Endothelial cell (in vitro differentiated cells): ENCODE measurements around the gene IQSEC3. TPM values are rescaled to one million over a fixed set of nuclear protein-coding genes. Genes with fewer than 3 reads are reported as not detected.

Source experiments
- DNase-seq: peaks from one replicate; pipeline ENCODE4 v3.0.0; 2021; ENCODE audit warnings: low spot score
- H3K27ac Mint-ChIP-seq: one replicate; pipeline ENCODE4 v1.8.0; 2021; ENCODE audit warnings: mixed read lengths, inconsistent platforms; ENCODE audit not compliant: unreplicated experiment
- H3K27me3 Mint-ChIP-seq: one replicate; pipeline ENCODE4 v1.8.0; 2021; ENCODE audit warnings: mild to moderate bottlenecking, moderate library complexity, mixed read lengths, inconsistent platforms; ENCODE audit not compliant: unreplicated experiment
- H3K36me3 Mint-ChIP-seq: one replicate; pipeline ENCODE4 v1.8.0; 2021; ENCODE audit warnings: mild to moderate bottlenecking, low read depth, mixed read lengths, inconsistent platforms; ENCODE audit not compliant: unreplicated experiment
- H3K4me1 Mint-ChIP-seq: one replicate; pipeline ENCODE4 v1.8.0; 2021; ENCODE audit warnings: mild to moderate bottlenecking, mixed read lengths, inconsistent platforms; ENCODE audit not compliant: unreplicated experiment
- H3K4me3 Mint-ChIP-seq: one replicate; pipeline ENCODE4 v1.8.0; 2021; ENCODE audit warnings: mild to moderate bottlenecking, mixed read lengths, inconsistent platforms; ENCODE audit not compliant: unreplicated experiment
- H3K9me3 Mint-ChIP-seq: one replicate; pipeline ENCODE4 v1.8.0; 2021; ENCODE audit warnings: mixed read lengths, inconsistent platforms; ENCODE audit not compliant: unreplicated experiment
- total RNA-seq: library from RNA; stranded (reverse); fragmentation: NEBNext Ultra II Directional; extraction: Animal tissue kit (Norgen Biotek cat#: 25700); gene quantifications from one replicate; pipeline ENCODE4 v1.2.1, GENCODE V29; 2021; ENCODE audit not compliant: unreplicated experiment
- TF ChIP-seq, protein P1 (sequence below): fragments of 200-600 bp; sonication (generic); IDR thresholded peaks from one replicate; pipeline ENCODE4 v1.5.0; 2021; ENCODE audit warnings: antibody characterized with exemption; ENCODE audit not compliant: unreplicated experiment

The IQSEC3 gene
- total RNA-seq, 1 donor from 2014 or later, result 13.2 TPM

DNA sequence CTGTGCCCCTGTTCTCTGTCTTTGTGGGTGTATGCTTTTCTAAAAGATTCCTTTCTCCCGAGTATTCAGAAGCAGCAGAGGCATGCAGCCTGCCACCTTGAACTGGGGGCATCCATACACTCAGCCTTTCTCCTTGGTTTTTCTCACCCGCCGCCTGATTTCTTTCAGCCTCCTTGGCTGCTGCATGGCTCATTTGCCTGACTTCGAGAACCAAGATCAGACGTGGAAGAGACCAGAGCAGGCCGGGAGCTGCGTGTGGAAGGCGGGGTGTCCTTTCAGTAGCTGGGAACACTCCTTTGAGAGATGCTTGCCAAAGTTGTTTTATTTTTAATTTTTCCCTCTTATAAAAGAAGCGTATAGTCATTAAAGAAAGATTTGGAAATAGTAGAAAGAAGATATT is 94.3 kb downstream of the IQSEC3 start:
- Mint-ChIP-seq H3K27me3 (peaks cover 16% of the 10 kb centered on the region), H3K36me3 (peaks cover 7% of the 10 kb centered on the region), H3K27ac (no peak overlapping the region), H3K9me3 (no peaks in the 10 kb centered on the region), H3K4me3 (no peak overlapping the region), H3K4me1 (no peaks in the 10 kb centered on the region)
- TF ChIP-seq, protein P1, sequence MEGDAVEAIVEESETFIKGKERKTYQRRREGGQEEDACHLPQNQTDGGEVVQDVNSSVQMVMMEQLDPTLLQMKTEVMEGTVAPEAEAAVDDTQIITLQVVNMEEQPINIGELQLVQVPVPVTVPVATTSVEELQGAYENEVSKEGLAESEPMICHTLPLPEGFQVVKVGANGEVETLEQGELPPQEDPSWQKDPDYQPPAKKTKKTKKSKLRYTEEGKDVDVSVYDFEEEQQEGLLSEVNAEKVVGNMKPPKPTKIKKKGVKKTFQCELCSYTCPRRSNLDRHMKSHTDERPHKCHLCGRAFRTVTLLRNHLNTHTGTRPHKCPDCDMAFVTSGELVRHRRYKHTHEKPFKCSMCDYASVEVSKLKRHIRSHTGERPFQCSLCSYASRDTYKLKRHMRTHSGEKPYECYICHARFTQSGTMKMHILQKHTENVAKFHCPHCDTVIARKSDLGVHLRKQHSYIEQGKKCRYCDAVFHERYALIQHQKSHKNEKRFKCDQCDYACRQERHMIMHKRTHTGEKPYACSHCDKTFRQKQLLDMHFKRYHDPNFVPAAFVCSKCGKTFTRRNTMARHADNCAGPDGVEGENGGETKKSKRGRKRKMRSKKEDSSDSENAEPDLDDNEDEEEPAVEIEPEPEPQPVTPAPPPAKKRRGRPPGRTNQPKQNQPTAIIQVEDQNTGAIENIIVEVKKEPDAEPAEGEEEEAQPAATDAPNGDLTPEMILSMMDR, result no peak
- DNase-seq, result no peak

DNA sequence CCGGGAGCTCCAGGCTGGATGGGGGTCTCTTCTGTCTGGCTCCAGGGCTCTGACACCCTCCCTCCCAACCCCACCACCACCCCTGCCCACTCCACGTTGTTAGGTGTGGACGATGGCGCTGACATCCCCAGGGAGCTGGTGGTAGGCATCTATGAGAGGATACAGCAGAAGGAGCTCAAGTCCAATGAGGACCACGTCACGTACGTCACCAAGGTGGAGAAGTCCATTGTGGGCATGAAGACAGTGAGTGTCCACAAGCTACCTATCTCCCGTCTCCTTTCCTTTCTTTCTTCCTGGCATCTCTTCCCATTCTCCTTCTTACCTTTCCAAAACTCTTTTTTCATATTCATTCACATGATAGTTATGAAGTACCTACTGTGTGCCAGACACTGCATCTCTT is 95.3 kb downstream of the IQSEC3 start:
- Mint-ChIP-seq H3K9me3 (no peaks in the 10 kb centered on the region), H3K27me3 (peaks cover 16% of the 10 kb centered on the region)

DNA sequence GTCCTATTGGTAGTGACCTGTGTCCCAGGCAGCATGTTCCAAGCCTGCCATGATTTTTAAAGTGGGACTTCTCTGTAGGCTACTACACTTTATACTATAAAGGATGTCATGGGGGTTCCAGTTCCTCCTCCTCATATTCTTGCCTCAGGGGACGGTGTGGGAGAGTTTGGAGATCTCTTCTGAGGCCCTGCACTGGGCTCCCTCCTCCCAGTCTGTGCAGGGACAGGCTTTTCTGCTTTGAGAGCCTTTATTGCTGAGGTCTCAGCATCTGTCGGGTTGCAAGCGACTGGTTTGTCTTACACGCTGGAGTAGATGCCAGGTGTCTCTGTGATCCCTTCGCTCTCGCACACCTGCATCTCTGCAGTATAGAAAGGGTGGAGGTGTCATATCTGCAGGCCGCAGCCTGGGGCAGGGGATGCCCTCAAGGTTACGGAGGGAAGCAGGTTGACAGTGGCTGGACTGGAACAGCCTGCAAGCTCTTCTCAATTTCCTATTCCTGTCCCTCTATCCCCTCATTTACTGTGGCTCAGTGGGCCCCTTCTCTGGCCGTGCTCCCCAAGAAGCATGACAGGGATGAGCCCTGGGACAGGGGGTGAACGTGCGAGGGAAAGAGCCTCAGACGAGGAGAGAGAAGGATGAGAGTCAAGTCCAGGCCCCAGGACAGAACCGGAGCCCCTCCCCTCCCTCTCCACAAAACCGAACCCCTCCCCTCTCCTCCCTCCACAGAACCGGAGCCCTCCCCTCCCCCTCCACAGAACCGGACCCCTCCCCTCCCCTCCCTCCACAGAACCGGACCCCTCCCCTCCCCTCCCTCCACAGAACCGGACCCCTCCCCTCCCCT is 96.1 kb downstream of the IQSEC3 start:
- no peak overlapping the region for H3K27ac Mint-ChIP-seq
- no peak overlapping the region for H3K4me3 Mint-ChIP-seq
- H3K27me3 Mint-ChIP-seq, result peaks cover 16% of the 10 kb centered on the region
- TF ChIP-seq, protein P1, result no peak
- no peak for DNase-seq
- H3K36me3 Mint-ChIP-seq, result peaks cover 7% of the 10 kb centered on the region
- H3K4me1 Mint-ChIP-seq, result peaks cover 16% of the 10 kb centered on the region
- H3K9me3 Mint-ChIP-seq, result no peaks in the 10 kb centered on the region

More for the DNA sequence above, 95.3 kb downstream of the IQSEC3 start:
- TF ChIP-seq, protein P1, result no peak
- Mint-ChIP-seq H3K36me3 (peaks cover 7% of the 10 kb centered on the region), H3K27ac (no peak overlapping the region), H3K4me1 (peaks cover 8% of the 10 kb centered on the region), H3K4me3 (no peak overlapping the region)
- DNase-seq, result no peak

DNA sequence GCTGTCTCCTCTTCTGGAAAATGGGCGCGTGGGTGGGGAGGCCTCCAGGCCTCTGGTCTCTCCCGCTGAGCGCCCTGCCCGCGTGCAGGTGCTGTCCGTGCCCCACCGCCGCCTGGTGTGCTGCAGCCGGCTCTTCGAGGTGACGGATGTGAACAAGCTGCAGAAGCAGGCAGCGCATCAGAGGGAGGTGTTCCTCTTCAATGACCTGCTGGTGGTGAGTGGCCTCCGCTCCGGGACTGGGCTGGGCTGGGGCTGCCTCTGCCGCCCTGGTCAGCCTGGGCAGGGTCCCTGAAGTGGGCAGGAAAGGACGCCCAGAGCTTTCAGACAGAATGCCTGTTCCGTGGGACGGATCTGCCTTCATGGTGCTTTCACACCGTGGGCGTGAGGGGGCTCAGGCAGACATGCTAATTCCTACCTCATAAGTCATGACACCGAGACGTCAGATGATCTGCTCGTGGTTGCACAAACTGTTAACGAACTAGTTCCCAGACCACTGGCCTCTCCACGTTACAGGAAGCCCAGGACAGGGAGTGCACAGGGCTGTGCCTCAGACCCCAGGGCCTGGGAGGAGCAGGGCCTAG is 96.9 kb downstream of the IQSEC3 start:
- H3K27ac Mint-ChIP-seq, result no peak overlapping the region
- H3K4me1 Mint-ChIP-seq, result peaks cover 24% of the 10 kb centered on the region
- H3K4me3 Mint-ChIP-seq, result no peak overlapping the region
- TF ChIP-seq, protein P1, result no peak
- peaks cover 17% of the 10 kb centered on the region for H3K27me3 Mint-ChIP-seq
- DNase-seq, result no peak
- peaks cover 7% of the 10 kb centered on the region for H3K36me3 Mint-ChIP-seq
- H3K9me3 Mint-ChIP-seq, result no peaks in the 10 kb centered on the region

DNA sequence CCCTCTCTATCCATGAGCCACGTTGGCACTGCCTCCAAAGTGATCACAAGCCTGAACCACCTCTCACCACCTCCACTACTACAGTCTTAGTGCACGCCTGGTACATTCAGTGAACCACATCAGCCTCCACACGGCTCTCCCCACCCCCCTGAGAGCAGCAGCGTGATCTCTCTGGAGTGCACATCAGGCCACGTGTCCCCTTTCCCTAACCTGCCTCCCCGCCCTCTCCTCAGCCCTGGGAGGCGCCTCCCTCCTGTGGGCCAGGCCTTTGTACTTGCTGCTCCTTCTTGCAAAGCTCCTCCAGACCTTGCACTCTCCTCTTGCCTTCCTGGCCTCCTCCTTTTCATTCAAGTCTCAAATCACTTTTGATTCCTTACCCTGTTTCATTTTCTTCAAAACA is 97.6 kb downstream of the IQSEC3 start:
- no peak overlapping the region for H3K27ac Mint-ChIP-seq
- peaks cover 7% of the 10 kb centered on the region for H3K36me3 Mint-ChIP-seq
- H3K4me1 Mint-ChIP-seq, result peaks cover 31% of the 10 kb centered on the region
- no peak for DNase-seq
- H3K27me3 Mint-ChIP-seq, result peaks cover 15% of the 10 kb centered on the region
- TF ChIP-seq, protein P1, result no peak
- no peaks in the 10 kb centered on the region for H3K9me3 Mint-ChIP-seq
- H3K4me3 Mint-ChIP-seq, result no peak overlapping the region
